ENCODE data around the gene SMPX.
A peak's percentile ranks its signal among the peaks of the same experiment; 100 is the strongest.

SMPX gene

GRCh38 chrX:21658746-21659145, 99.2 kb downstream of the SMPX start:
- no peak overlapping the region for H3K18ac ChIP-seq (ENCODE audit: low read depth in 1 of 2, low read length in 2 of 2)
- H3K36me3 ChIP-seq (ENCODE audit: control insufficient read depth in 1 of 2, insufficient read depth in 2 of 2, low read depth in 1 of 2, low read length in 2 of 2): no peaks in the 10 kb centered on the region
- no peak overlapping the region for H2BK15ac ChIP-seq (ENCODE audit: low read depth, poor library complexity, severe bottlenecking)
- H2BK5ac ChIP-seq (ENCODE audit: low read depth, low read length, poor library complexity, severe bottlenecking): no peak overlapping the region
- no peak overlapping the region for H4K91ac ChIP-seq (ENCODE audit: low read length)
- no peaks in the 10 kb centered on the region for H3K9me3 ChIP-seq (ENCODE audit: control insufficient read depth, low read length)
- 95% methylated on average over 23 of the region's 23 CpGs for WGBS
- no peak overlapping the region for H4K8ac ChIP-seq (ENCODE audit: low read length)
- peaks cover 0 to 13% of the 10 kb centered on the region in 2 experiments for H3K27me3 ChIP-seq (ENCODE audit: control insufficient read depth in 1 of 2, insufficient read depth in 1 of 2, low read length in 2 of 2)
- H3K4me2 ChIP-seq (ENCODE audit: low read length, poor library complexity, severe bottlenecking): no peak overlapping the region
- no peak overlapping the region for H2AK5ac ChIP-seq (ENCODE audit: low read length, severe bottlenecking)
- no peak overlapping the region for H3K4ac ChIP-seq (ENCODE audit: low read depth in 1 of 2, low read length in 2 of 2)
- H3K9ac ChIP-seq (ENCODE audit: low read length): no peak overlapping the region
- peak overlapping the region in 1 of 2 experiments; percentile 60 for H3K4me3 ChIP-seq (ENCODE audit: insufficient read depth in 1 of 2, low read depth in 1 of 2, low read length in 2 of 2)
- H3K79me1 ChIP-seq (replicated peaks; ENCODE audit: low read length, poor library complexity, severe bottlenecking): no peaks in the 10 kb centered on the region
- no peak overlapping the region for H3K23ac ChIP-seq (ENCODE audit: low read length in 2 of 2)
- no peaks in the 10 kb centered on the region for H3K4me1 ChIP-seq (ENCODE audit: control insufficient read depth, insufficient read depth, low read depth, low read length)
- H3K27ac ChIP-seq (ENCODE audit: low read length, poor library complexity, severe bottlenecking): no peak overlapping the region
- H2BK12ac ChIP-seq (ENCODE audit: low read length in 2 of 2): no peak overlapping the region
- DNase-seq: no peak
- no peak overlapping the region for H2AFZ ChIP-seq (ENCODE audit: low read depth, low read length)
- H2BK120ac ChIP-seq (ENCODE audit: low read depth, low read length): no peak overlapping the region
- H3K14ac ChIP-seq (ENCODE audit: low read length in 2 of 2): no peak overlapping the region

- Histone ChIP-seq H3K23ac (ENCODE audit: low read length in 2 of 2) (no peak within 1 kb of the TSS), H2BK120ac (ENCODE audit: low read depth, low read length) (no peak within 1 kb of the TSS), H3K14ac (ENCODE audit: low read length in 2 of 2) (no peak within 1 kb of the TSS), H2BK12ac (ENCODE audit: low read length in 2 of 2) (no peak within 1 kb of the TSS), H3K18ac (ENCODE audit: low read depth in 1 of 2, low read length in 2 of 2) (no peak within 1 kb of the TSS), H2AK5ac (ENCODE audit: low read length, severe bottlenecking) (no peak within 1 kb of the TSS), H3K79me1 (replicated peaks; ENCODE audit: low read length, poor library complexity, severe bottlenecking) (no peaks in the 10 kb centered on the region), H3K4me3 (ENCODE audit: insufficient read depth in 1 of 2, low read depth in 1 of 2, low read length in 2 of 2) (peak within 1 kb of the TSS in 1 of 2 experiments; percentile 60), H3K27me3 (ENCODE audit: control insufficient read depth in 1 of 2, insufficient read depth in 1 of 2, low read length in 2 of 2) (peaks cover 0 to 11% of the 10 kb centered on the region in 2 experiments), H3K4me1 (ENCODE audit: control insufficient read depth, insufficient read depth, low read depth, low read length) (no peaks in the 10 kb centered on the region), H3K36me3 (ENCODE audit: control insufficient read depth in 1 of 2, insufficient read depth in 2 of 2, low read depth in 1 of 2, low read length in 2 of 2) (no peaks in the 10 kb centered on the region), H4K91ac (ENCODE audit: low read length) (no peak within 1 kb of the TSS), H3K9me3 (ENCODE audit: control insufficient read depth, low read length) (no peaks in the 10 kb centered on the region), H2AFZ (ENCODE audit: low read depth, low read length) (no peak within 1 kb of the TSS), H3K4ac (ENCODE audit: low read depth in 1 of 2, low read length in 2 of 2) (no peak within 1 kb of the TSS), H4K8ac (ENCODE audit: low read length) (no peak within 1 kb of the TSS), H2BK5ac (ENCODE audit: low read depth, low read length, poor library complexity, severe bottlenecking) (no peak within 1 kb of the TSS), H3K4me2 (ENCODE audit: low read length, poor library complexity, severe bottlenecking) (no peak within 1 kb of the TSS), H3K27ac (ENCODE audit: low read length, poor library complexity, severe bottlenecking) (no peak within 1 kb of the TSS), H2BK15ac (ENCODE audit: low read depth, poor library complexity, severe bottlenecking) (no peak within 1 kb of the TSS), H3K9ac (ENCODE audit: low read length) (no peak within 1 kb of the TSS)
- 96% methylated on average over 49 of the region's 60 CpGs for WGBS
- no peak for DNase-seq
These were observed 99.7 kb downstream of the SMPX start, which contains the start of gene KLHL34 for GRCh38 chrX:21658152-21658737. Gene KLHL34, minus strand, starts transcription at chrX:21658330. Its CDS starts 542 bp downstream, at chrX:21657788.

- Histone ChIP-seq H2BK5ac (ENCODE audit: low read depth, low read length, poor library complexity, severe bottlenecking) (no peak overlapping the region), H3K79me1 (replicated peaks; ENCODE audit: low read length, poor library complexity, severe bottlenecking) (no peaks in the 10 kb centered on the region), H3K4me2 (ENCODE audit: low read length, poor library complexity, severe bottlenecking) (no peak overlapping the region), H2BK15ac (ENCODE audit: low read depth, poor library complexity, severe bottlenecking) (no peak overlapping the region), H3K4ac (ENCODE audit: low read depth in 1 of 2, low read length in 2 of 2) (no peak overlapping the region), H4K8ac (ENCODE audit: low read length) (no peak overlapping the region), H2AFZ (ENCODE audit: low read depth, low read length) (no peak overlapping the region), H3K36me3 (ENCODE audit: control insufficient read depth in 1 of 2, insufficient read depth in 2 of 2, low read depth in 1 of 2, low read length in 2 of 2) (no peaks in the 10 kb centered on the region), H3K4me3 (ENCODE audit: insufficient read depth in 1 of 2, low read depth in 1 of 2, low read length in 2 of 2) (no peak overlapping the region), H3K9ac (ENCODE audit: low read length) (no peak overlapping the region), H3K27ac (ENCODE audit: low read length, poor library complexity, severe bottlenecking) (no peak overlapping the region), H3K14ac (ENCODE audit: low read length in 2 of 2) (no peak overlapping the region), H3K27me3 (ENCODE audit: control insufficient read depth in 1 of 2, insufficient read depth in 1 of 2, low read length in 2 of 2) (peaks cover 0 to 11% of the 10 kb centered on the region in 2 experiments), H2AK5ac (ENCODE audit: low read length, severe bottlenecking) (no peak overlapping the region), H2BK120ac (ENCODE audit: low read depth, low read length) (no peak overlapping the region), H3K23ac (ENCODE audit: low read length in 2 of 2) (no peak overlapping the region), H3K9me3 (ENCODE audit: control insufficient read depth, low read length) (no peaks in the 10 kb centered on the region), H2BK12ac (ENCODE audit: low read length in 2 of 2) (no peak overlapping the region), H4K91ac (ENCODE audit: low read length) (no peak overlapping the region), H3K18ac (ENCODE audit: low read depth in 1 of 2, low read length in 2 of 2) (no peak overlapping the region), H3K4me1 (ENCODE audit: control insufficient read depth, insufficient read depth, low read depth, low read length) (no peaks in the 10 kb centered on the region)
- WGBS: 97% methylated on average over 49 of the region's 57 CpGs
- no peak for DNase-seq
These were observed 100.4 kb downstream of the SMPX start for GRCh38 chrX:21657318-21658151.

DNA sequence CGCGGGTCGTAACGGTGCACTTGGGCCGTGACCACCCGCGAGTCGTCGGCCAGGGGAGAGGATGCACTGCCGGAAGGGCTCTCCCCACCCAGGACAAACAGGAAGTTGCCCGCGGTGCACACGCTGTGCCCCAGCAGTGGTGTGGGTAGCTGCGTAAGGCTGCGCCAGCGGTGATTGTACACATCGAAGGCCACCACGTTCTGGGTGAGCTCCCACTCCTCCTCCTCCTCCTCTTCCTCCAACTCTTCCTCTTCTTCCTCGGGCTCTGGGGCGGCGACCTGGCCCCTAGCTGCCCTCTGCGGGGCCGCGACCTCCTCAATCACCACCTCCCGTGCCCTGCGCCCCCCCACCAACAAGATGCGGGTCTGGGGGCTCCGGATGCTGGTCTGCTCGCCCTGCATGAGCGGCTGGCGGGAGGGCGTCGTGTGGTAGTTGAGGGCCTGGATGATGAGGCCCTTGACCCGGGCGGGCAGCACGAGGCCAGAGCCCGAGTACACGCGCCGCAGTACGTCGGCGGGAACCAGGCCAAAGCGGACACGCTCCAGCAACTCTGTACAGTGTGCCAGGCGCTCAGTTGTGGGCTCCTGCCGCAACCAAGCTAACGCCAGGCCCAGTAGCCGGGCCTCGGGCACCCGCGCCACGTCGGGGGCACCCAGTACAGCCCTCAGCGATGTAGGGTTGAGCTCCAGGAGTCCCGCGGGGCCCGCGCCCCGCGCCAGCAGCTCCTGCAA, 101.2 kb downstream of the SMPX start:
- no peak overlapping the region for H3K4ac ChIP-seq (ENCODE audit: low read depth in 1 of 2, low read length in 2 of 2)
- H3K4me3 ChIP-seq (ENCODE audit: insufficient read depth in 1 of 2, low read depth in 1 of 2, low read length in 2 of 2): no peak overlapping the region
- DNase-seq: no peak
- no peak overlapping the region for H4K91ac ChIP-seq (ENCODE audit: low read length)
- no peak overlapping the region for H4K8ac ChIP-seq (ENCODE audit: low read length)
- no peak overlapping the region for H2BK15ac ChIP-seq (ENCODE audit: low read depth, poor library complexity, severe bottlenecking)
- H2AFZ ChIP-seq (ENCODE audit: low read depth, low read length): no peak overlapping the region
- H2BK5ac ChIP-seq (ENCODE audit: low read depth, low read length, poor library complexity, severe bottlenecking): no peak overlapping the region
- H3K18ac ChIP-seq (ENCODE audit: low read depth in 1 of 2, low read length in 2 of 2): no peak overlapping the region
- H3K36me3 ChIP-seq (ENCODE audit: control insufficient read depth in 1 of 2, insufficient read depth in 2 of 2, low read depth in 1 of 2, low read length in 2 of 2): no peaks in the 10 kb centered on the region
- no peaks in the 10 kb centered on the region for H3K4me1 ChIP-seq (ENCODE audit: control insufficient read depth, insufficient read depth, low read depth, low read length)
- H3K27ac ChIP-seq (ENCODE audit: low read length, poor library complexity, severe bottlenecking): no peak overlapping the region
- H3K14ac ChIP-seq (ENCODE audit: low read length in 2 of 2): no peak overlapping the region
- H2BK120ac ChIP-seq (ENCODE audit: low read depth, low read length): no peak overlapping the region
- no peaks in the 10 kb centered on the region for H3K9me3 ChIP-seq (ENCODE audit: control insufficient read depth, low read length)
- no peak overlapping the region for H2BK12ac ChIP-seq (ENCODE audit: low read length in 2 of 2)
- no peak overlapping the region for H3K23ac ChIP-seq (ENCODE audit: low read length in 2 of 2)
- H2AK5ac ChIP-seq (ENCODE audit: low read length, severe bottlenecking): no peak overlapping the region
- peaks cover 0 to 11% of the 10 kb centered on the region in 2 experiments for H3K27me3 ChIP-seq (ENCODE audit: control insufficient read depth in 1 of 2, insufficient read depth in 1 of 2, low read length in 2 of 2)
- H3K79me1 ChIP-seq (replicated peaks; ENCODE audit: low read length, poor library complexity, severe bottlenecking): no peaks in the 10 kb centered on the region
- H3K9ac ChIP-seq (ENCODE audit: low read length): no peak overlapping the region
- no peak overlapping the region for H3K4me2 ChIP-seq (ENCODE audit: low read length, poor library complexity, severe bottlenecking)
- 96% methylated on average over 31 of the region's 61 CpGs for WGBS

Data from mesenchymal stem cell (in vitro differentiated cells and primary cell).